HG03575 (cell line): ENCODE data around the gene TSPAN33.

Experiments
- ATAC-seq: cut with Tn5 transposase; IDR thresholded peaks from one replicate; pipeline ENCODE4 v1.9.1; 2021; ENCODE audit not compliant: unreplicated experiment, insufficient number of reproducible peaks, low FRiP score; ENCODE audit errors: extremely low read depth

Gene TSPAN33

DNA sequence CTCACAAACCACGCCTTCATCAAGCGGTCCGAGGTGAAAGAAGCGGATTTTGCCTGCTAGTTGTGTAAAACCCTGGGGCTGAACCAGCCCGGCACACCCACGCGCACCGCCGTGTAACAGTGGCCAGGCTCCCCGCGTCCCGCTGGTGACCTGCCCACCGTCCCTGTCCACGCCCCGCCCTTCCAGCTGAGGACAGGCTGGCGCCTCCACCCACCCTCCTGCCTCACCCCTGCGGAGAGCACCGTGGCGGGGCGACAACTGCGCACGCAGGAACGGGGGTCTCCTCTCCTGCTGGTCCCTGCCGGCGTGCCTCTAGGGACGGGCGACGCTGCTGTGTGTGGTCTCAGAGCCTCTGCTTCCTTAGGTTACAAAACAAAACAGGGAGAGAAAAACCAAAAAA lies 16.9 kb upstream of the TSPAN33 start:
- ATAC-seq: no peak

DNA sequence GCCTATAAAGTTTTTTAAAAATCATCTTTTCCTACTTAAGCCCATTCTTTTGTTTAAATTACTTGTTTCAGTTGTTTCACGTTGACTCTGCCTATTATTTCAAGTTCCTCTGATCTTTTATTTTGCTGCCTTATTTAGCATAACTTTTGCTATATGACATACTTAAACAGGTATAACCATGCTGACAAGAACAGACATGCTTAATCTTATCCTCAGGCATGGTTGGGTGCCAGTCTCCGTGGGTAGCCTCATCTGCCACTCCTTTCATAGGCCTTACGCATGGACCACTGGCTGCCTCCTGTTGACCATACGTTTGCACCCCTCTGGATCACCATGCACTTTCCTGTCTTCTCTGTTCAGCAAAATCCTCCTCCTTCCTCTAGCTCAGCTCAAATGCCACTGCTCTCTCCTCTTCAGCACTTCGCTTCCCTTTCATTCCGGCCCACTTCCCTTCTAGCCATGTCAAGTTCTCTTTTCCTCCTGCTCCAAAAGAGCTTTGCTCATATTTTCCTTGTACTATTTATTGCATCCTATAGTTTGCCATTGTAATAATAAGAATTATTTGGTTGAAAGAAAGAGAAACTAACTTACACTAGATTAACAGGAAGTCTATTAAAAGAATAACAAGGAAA lies 10.0 kb upstream of the TSPAN33 start:
- no peak for ATAC-seq

DNA sequence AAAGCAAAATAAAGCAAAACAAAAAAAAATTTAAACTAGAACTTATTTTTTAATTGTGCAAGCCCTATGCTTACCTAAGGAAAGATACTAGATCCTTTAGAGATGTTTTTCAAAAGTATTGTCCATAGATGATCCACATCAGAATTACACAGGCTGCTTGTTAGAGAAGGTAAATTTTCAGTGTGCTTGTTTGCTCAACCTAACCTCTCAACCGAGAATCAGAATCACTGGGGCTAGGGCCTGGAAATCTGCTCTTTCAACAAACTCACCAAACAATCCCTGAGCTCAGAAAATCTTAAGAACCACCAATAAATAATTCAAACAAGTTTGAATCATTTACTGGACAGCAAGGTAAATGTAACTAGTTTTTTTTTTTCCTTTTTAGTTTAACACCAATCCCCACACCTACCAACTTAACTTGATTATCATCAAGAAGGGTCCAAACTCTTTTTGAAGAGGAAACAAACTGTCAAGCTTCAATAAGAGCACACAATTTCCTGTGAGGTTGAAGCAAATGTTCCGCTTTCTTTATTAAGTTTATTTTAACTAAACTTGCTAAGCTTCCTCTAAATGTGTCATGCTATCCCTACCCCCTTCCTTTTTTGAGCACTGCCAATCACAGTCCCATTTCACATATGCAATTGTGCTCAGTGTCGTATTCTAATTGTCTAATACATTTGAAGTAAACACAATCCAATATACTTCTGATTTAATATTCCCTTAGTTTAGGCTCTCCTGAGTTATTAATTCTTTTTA lies 7.4 kb upstream of the TSPAN33 start:
- ATAC-seq: no peak

DNA sequence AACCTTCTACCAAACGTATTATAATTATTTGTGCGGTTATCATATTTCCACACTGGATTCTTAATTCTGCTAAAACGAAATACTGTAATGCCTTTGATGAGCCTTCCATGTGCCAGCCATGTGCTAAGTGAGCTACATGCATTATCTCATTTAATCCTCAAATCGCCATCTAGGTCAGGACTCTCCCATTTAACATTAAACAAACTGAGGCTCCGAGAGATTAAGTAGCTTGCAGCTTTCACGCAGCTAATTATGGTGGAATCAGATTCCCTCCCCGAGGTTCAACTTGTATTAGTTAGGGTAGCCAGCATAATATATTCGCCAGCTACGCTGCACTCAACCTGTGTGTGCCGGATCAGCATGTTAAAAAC lies 798 bp upstream of the TSPAN33 start:
- no peak for ATAC-seq

DNA sequence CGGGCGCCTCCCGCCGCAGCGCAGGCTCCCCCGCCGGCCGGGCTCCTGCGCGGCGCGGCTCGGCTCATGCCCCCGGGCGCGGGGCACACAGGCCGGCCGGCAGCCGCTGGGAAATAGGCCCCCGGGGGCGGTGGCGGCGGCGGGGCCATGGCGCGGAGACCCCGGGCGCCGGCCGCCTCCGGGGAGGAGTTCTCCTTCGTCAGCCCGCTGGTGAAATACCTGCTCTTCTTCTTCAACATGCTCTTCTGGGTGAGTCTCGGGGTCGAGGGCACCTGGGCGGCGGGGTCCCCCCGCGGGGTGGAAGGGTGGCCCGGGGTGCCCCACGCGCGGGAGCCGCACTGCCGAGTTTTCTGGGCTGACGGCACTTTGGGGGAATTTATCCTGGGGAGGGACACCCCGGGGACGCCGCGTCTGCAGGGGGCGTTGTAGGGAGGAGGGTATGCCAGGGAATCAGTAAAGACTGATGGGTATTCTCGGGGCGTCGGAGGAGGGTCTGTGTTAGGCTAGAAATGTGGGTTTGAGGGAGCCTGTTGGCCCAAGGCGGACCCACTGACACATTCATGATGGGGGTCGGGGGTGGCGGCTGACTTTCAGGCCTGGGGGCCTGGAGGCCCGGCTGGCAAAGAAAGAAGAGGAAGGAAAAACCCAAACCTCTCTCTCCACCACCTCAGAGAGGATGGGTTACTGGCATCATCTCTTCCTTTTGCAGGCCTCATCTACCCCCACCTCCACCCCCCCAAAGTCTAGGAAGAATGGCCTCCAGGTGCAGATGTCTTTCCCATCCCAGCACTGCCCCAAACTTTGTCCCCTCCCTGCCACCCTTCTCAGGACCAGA lies 544 bp downstream of the TSPAN33 start:
- ATAC-seq: no peak

DNA sequence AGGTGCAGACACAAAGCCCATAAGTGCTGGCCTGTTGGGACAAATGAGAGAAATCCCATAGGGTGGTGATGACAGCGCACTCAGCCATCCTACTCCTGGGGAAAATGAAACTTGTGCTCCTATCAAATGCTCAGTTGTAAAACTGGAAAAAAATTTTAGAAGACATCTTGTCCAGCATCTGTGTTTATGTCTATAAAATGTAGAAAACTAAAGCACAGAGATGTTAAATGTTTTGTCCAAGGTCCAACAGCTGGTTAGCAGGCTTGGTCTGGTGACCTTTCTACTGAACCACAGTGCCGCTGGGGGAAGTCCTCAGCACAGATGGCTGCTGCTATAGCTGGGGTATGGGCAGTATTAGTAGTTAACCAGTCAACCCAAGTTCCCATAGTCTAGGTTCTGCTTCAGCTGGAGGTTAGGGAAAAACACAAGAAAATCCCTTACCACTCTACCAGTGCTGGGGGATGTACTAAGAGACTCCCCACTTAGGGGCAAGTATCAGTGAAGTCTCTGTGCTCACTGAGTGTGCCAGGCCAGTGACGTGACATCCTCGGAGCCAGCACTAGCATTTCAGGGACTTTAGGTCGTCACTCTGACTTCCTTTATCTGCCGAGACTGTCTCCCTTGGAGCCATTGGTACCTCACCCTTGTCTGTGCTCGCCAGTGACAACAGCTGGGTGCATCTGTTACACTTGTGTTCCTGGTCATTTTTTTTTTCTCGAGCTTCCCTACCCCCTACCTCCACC lies 1.9 kb downstream of the TSPAN33 start:
- ATAC-seq: peak; percentile 42

DNA sequence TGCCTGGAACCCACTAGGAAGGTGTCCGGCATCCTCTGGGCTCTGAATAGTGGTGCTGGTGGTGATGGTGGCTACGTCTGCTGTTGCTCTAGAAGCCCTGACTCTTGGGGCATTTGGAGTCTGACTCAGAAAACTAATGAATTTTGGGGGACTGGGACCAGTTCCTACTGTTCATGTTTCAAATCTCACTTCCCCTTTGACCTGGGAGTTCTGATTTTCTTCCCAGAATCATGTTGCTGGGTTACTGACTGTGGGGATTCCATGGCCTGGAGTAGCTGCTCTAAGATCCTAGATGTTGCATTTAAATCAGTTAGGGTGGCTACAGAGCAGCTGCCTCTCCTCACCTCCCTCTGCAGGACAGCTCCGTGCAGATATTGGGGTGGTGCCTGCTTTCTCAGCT lies 3.2 kb downstream of the TSPAN33 start:
- ATAC-seq: no peak

DNA sequence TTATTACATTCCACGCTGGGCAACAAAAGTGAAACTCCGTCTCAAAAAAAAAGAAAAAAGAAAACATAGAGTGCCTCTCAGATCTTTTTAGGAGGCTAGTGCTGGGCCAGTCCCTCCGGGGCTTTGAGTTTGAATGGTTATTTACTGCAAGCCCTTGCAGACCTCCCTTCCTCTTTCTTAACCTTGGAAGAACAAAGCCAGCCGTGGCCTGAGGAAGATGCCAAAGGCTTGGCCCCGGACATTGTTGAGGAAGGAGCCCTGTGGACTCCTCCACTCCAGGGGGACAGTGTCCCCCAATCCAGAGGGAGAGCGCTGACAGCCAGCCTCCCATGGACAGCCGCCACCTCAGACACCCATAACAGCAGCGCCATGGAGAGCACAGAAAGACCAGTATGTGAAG lies 5.0 kb downstream of the TSPAN33 start:
- ATAC-seq: no peak

DNA sequence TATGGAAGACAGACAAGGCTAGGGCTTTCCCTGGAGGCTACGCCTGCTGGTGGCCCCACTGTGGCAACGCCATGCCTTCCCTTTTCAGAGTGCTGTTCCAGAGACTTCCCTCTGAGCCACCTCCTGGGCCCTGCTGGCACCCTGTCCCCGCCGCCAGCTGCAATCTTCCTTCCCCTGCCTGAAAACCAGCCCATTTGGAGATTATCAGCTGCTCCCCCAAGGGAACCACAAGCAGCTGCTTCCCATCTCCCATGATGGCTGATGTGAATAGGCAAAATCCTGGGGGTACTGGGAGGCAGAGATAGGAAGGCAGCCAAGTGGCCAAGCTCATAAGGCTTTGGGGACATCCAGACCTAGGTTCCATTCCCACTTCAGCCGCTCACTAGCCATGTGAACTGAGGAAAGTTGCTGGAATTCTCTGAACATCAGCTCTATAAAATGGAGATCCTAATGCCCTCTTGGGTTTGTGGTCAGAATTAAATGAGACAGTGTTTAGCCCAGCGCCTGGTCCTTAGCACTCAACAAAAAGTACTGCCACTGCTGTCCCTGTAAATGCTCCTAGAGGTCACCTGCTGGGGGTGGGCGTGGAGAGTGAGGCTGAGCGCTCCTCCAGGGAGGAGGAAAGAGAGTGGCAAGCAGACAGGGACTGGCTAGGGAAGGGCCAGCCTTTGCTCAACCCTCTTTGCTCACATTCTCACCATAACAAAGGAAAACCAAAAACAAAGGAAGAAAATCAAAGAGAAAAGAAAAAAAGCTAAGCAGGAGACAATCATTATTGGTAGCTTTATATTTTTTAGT lies 5.9 kb downstream of the TSPAN33 start:
- ATAC-seq: no peak

DNA sequence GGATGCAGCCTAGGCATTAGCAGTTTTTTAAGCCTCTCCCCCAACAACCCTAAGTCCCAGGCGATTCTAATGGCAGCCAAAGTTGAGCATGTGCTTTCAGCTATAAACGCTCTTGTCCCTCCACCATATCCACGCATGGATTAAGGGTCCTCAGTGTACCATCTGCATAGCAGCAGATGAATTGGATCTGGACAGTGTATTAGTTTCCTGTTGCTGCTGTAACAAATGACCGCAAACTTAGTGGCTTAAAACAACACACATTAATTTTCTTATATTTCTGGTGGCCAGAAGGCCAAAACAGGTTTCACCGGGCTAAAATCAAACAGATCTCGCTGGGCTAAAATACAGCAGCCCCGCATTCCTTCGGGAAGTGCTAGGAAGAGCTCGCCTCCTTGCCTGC lies 13.1 kb downstream of the TSPAN33 start:
- no peak for ATAC-seq

DNA sequence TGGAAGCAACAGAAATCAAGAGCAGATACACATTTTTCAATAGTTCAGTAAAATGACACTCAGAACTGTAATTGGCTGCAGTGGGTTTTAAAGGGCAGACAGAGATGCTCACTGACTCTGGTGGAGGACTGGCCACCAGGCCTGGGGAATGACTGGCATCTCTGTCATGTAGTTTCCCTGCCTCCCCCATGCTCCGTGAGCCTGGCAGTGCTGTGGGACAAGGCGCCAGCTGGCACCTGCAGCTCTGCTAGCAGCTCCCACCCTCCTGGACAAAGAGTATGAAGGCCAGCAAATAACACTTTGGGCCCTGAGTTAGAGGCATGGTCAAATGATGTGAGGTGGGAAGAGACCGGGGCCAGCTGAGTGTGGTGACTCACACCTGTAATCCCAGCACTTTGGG lies 15.0 kb downstream of the TSPAN33 start:
- ATAC-seq: no peak

DNA sequence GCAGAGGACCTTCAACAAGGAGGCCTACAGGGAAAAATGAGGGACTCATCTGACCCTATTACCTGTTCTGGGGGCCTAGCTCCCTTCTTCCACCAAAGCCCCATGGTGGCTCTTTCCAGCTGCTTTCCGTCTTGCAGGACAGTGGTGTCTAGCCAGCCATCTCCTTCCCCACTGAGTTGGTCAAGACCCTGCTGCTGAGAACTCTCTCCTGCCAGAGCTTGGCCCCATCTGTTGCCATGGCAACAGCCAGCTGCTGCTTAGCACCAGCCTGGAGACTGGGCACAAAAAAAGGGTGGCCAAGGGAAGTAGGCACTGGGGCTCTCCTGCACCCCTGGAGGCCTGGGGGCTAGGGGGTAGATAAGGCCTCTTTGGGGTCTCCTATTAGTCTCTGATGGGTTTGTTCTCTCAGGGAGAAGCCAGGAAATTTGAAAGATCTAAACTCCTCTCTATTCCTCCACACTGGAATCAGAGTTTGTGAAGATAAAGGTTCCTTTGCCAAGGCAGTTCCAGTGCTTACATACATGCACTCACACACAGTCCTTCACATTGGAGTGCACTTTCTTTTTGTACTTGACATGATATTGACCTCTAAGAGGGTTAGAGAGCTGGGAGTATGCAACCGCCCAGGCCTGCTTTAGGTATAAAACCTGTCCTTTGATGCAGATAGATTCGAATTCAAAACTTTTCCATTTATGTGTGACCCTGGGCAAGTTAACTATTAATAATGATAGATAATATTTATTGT lies 15.8 kb downstream of the TSPAN33 start:
- ATAC-seq: no peak

DNA sequence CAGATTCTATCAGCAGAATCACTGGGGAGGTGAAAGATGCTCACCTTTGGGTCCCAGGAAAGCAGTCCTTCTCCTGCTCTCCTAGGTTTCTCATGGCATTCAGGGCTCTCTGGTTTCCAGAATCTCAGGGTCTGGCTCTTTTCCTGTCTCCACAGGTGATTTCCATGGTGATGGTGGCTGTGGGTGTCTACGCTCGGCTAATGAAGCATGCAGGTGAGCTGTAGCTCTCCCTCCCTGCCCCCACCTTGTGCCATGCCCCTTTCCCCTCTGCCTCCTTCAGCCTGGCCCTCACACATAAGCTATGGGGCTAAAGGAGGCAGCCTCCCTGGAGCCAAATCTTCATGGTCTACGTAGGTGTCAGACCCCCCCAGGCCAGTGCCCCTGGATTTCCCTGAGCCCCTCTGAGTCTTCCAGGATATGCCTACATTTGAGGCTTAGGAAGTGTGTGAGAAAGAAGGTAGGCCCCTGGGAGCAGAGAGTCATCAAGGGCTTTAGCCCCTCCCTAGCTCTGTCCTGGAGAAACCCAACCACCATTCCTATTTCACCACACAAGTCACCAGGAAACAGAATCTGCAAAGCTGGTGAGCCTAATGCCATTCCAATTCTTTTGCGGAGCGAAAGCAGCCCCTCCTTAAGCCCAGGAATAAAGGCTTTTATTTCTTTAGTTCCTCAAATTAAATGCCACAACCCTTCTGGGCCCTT lies 17.2 kb downstream of the TSPAN33 start:
- no peak for ATAC-seq

DNA sequence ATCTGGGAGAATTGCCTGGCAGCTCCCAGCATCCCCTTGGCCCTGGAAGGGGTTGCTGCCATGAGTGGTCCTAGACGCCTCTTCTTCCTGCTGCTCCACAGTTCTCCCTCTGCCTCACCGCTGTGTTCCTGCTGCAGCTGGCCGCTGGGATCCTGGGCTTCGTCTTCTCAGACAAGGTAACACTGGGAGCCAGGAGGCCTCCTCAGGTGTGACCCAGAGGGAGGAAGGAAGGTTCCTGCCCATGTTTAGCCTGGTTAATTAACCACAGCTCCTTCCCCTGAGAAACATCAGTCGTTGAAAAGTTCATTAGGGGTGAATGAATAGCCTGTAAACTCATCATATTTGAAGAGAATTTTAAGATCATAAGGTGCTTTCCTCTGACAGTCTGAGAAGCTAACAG lies 18.2 kb downstream of the TSPAN33 start:
- ATAC-seq: no peak

DNA sequence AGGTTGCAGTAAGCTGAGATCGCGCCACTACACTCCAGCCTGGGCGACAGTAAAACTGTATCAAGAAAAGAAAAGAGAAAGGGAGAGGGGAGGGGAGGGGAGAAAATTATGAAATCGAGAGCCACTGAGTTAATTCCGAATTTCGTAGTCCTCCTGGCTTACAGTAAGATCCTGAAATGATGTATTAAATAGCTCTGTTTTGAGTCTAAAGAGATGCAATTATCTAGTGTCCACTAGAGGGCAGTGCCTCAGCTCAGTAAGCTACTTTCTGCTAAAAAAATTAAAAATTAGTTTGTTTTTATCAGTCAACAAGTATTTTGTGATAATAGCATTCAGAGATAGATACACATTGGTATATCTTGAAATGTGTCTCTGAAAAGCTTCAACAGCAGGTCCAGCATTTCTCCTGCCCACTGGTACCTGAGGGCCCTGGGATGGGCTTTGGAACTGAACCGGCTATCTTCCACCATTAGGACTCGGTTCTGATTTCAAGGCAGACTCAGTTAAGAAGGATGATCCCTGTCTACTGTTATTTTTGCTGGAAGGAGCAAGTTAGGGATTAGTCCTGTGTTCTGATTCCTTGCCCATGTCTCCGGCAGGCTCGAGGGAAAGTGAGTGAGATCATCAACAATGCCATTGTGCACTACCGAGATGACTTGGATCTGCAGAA lies 19.5 kb downstream of the TSPAN33 start:
- ATAC-seq: no peak

DNA sequence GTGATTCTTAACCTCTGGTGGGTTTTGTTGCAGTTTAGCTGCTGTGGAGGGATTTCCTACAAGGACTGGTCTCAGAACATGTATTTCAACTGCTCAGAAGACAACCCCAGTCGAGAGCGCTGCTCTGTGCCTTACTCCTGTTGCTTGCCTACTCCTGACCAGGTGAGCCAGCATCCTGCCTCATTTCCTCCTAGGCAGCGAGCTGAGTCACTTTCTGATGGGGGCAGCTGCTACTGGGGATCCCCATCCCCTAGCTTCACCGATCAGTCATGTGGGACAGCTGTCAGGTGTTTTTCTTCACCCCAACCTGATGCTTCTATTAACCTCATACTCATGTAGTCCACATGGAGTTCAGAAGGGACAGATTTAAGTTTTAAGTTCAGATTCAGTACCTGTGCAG lies 22.2 kb downstream of the TSPAN33 start:
- ATAC-seq: no peak

DNA sequence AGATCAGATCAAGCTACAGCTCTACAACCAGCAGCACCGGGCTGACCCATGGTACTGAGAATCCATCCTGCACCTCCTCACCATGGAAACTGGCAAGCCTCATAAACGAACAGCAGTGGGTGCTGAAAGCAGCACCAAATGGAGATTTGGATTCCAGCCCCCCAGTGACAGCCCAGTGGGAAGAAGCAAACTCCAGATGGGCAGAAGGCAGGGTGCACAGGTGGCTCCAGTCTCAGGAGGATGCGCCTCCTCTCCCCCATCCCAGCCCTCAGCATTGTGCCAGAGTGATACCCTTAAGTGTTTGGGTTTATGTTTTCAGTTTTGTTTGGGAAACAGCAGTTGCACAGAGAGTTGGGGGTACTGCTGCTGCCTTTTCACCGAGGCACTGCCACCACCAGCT lies 23.3 kb downstream of the TSPAN33 start:
- ATAC-seq: no peak
